Skin of body (tissue), 3 donors: ENCODE measurements around the gene TMED10. TPM values are rescaled to one million over a fixed set of nuclear protein-coding genes. Genes with fewer than 3 reads are reported as not detected.

Experiments used
- DNase-seq: peaks from one replicate; lab custom pipeline; 2025; lab: John Stamatoyannopoulos, UW
- small RNA-seq: library from RNA; depleted of rRNA; stranded (forward); fragments of <200 nt; gene quantifications from one replicate; pipeline ENCODE3, GENCODE V24; 2014; ENCODE audit warnings: low replicate concordance
- total RNA-seq: library from RNA; depleted of rRNA; stranded (reverse); fragments of >200 nt; gene quantifications from one replicate; pipeline ENCODE4 v1.2.3, GENCODE V29; 2014

The TMED10 gene
- total RNA-seq, 1 donor from 2014 or later, result 127 TPM

DNA sequence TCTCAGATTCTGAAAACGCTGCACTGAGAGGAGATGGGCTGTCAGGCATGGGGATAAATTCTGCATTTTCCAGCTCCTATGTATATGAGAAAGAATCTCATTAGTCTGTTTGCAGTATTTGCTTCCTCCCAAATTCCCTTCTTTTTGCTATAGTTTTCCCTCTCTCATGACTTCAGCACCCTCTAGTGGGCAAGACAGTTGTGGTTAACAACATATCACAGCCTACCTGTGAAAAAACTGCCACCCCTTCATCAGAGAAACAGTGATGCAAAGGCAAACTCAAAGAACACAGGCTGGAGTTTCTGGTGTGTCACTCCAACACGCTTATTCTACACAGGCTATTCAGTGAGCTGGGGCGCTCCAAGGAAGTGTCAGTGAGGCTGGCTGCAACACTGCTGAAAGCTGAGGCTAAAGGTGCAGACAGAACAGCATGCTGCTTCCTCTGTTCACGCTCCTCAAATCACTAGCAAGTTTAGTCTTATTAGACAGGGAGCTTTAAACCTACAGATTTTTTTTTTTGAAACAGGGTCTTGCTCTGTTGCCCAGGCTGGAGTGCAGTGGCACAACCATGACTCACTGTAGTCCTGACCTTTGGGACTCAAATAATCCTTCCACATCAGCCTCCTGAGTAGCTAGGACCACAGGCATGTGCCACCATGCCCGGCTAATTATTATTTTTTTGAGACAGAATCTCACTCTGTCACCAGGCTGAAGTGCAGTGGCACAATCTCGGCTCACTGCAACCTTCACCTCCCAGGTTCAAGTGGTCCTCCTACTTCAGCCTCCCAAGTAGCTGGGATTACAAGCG is 87.6 kb downstream of the TMED10 start:
- peak; percentile 10 for DNase-seq

- DNase-seq, result no peak
Observed at GRCh38 chr14:75088153-75088552, 88.3 kb downstream of the TMED10 start.

- no peak for DNase-seq
Observed at GRCh38 chr14:75084513-75084912, 91.9 kb downstream of the TMED10 start.

- DNase-seq, result no peak
Observed at GRCh38 chr14:75083271-75083670, 93.1 kb downstream of the TMED10 start.

- peak; percentile 69 for DNase-seq
Observed at GRCh38 chr14:75081660-75082229, 94.7 kb downstream of the TMED10 start.

Small RNA genes within 50 kb of the gene (small RNA-seq; reads per million reads assigned to genes)
- not detected for gene HIF1AP1
- gene RNU4ATAC14P, result not detected

Other genes starting within 250 kb of the TMED10 start
- gene PGF, start 221.0 kb downstream of the TMED10 start, total RNA-seq, result 6.3 TPM
- gene EIF2B2, start 173.7 kb downstream of the TMED10 start, total RNA-seq, result 22.6 TPM
- 44.0 TPM for gene MLH3, start 125.1 kb downstream of the TMED10 start, total RNA-seq
- 9.0 TPM for gene ACYP1, start 112.6 kb downstream of the TMED10 start, total RNA-seq
- 0.59 TPM for gene ZC2HC1C, start 107.0 kb downstream of the TMED10 start, total RNA-seq
- gene NEK9, start 49.6 kb downstream of the TMED10 start, total RNA-seq, result 53.5 TPM
- 131 TPM for gene FOS, start 102.2 kb upstream of the TMED10 start, total RNA-seq